ENCODE results near the gene UNC93B1. TPM values are rescaled to one million over a fixed set of nuclear protein-coding genes. Genes with fewer than 3 reads are reported as not detected.
A peak's percentile ranks its signal among the peaks of the same experiment; 100 is the strongest.

UNC93B1 gene
- 15.4 to 17.5 TPM (median 16.5 TPM) in 3 replicates for polyA plus RNA-seq
- 8.3 TPM for polyA plus RNA-seq (2011; ENCODE audit: low read depth)
- 5.7 and 8.6 TPM in 2 replicates for polyA plus RNA-seq (2011; cell fraction: cytosol; rRNA removed)
- 18.5 and 21.1 TPM in 2 replicates for polyA plus RNA-seq (2011; cell fraction: nucleus; rRNA removed)
- 5.6 and 12.6 TPM in 2 replicates for polyA plus RNA-seq (2012; ENCODE audit: low replicate concordance)
- 19.6 to 44.1 TPM (median 21.8 TPM) in 3 replicates for polyA minus RNA-seq
- polyA minus RNA-seq (2011; cell fraction: cytosol; rRNA and poly(A)+ RNA removed) = 22.4 TPM
- polyA minus RNA-seq (2011; cell fraction: nucleus; rRNA and poly(A)+ RNA removed) = 16.4 and 18.0 TPM in 2 replicates

GRCh38 chr11:68003846-68004550, at the start of gene UNC93B1:
TSS of gene UNC93B1 (minus strand) at chr11:68004097. CDS start at chr11:68004043, 54 bp downstream.
- dilution Hi-C loops (cut with MboI; ENCODE audit: extremely low pct_ligation_motif_present, low sequenced_read_pairs) = no loop called here
- Histone ChIP-seq H4K20me1 (ENCODE audit: control insufficient read depth, extremely low read depth, insufficient read depth, low read length) (no peaks in the 10 kb centered on the region), H3K9ac (ENCODE audit: control insufficient read depth, extremely low read depth, insufficient read depth, low read length) (peak within 1 kb of the TSS; percentile 61), H3K9me1 (ENCODE audit: control insufficient read depth, extremely low read depth, insufficient read depth, low read length) (no peaks in the 10 kb centered on the region), H2AFZ (ENCODE audit: control insufficient read depth, low read length) (peak within 1 kb of the TSS; percentile 61), H3K4me2 (ENCODE audit: control insufficient read depth, extremely low read depth, insufficient read depth, low read depth, low read length) (peak within 1 kb of the TSS; percentile 78), H3K79me2 (ENCODE audit: control insufficient read depth, insufficient read depth, low read length) (no peaks in the 10 kb centered on the region), H3K27ac (ENCODE audit: control insufficient read depth, insufficient read depth, low read length) (no peak within 1 kb of the TSS), H3K4me1 (ENCODE audit: control insufficient read depth, extremely low read depth, insufficient read depth, low read length) (peaks cover 17% of the 10 kb centered on the region), H3K4me3 (ENCODE audit: control insufficient read depth in 2 of 3, extremely low read depth in 1 of 3, insufficient read depth in 2 of 3, low read depth in 1 of 3, low read length in 3 of 3) (peak within 1 kb of the TSS; percentile 50 to 79 (median 59)), H3K9me3 (ENCODE audit: control insufficient read depth, low read depth, low read length) (no peaks in the 10 kb centered on the region), H3K27me3 (ENCODE audit: control insufficient read depth, extremely low read depth, insufficient read depth, low read length) (no peaks in the 10 kb centered on the region), H3K36me3 (ENCODE audit: control insufficient read depth in 2 of 2, extremely low read depth in 1 of 2, insufficient read depth in 2 of 2, low read length in 2 of 2) (no peaks in the 10 kb centered on the region)
- no peak for TF ChIP-seq CTCF (optimal IDR thresholded peaks at IDR 0.05 in 1 of 3, IDR thresholded peaks at IDR 0.05 in 1 of 3, conservative IDR thresholded peaks at IDR 0.05 in 1 of 3; ENCODE audit: extremely low read depth in 1 of 3, insufficient read depth in 2 of 3, low read length in 3 of 3)
- no peak for TF ChIP-seq EZH2 (IDR thresholded peaks at IDR 0.05; ENCODE audit: low read length)
- no peak for DNase-seq (ENCODE audit: low read depth, low spot score)
- FAIRE-seq = no peak

GRCh38 chr11:68053117-68053516, 49.2 kb upstream of the UNC93B1 start:
- no peaks in the 10 kb centered on the region for H3K9me1 ChIP-seq (ENCODE audit: control insufficient read depth, extremely low read depth, insufficient read depth, low read length)
- dilution Hi-C loops (cut with MboI; ENCODE audit: extremely low pct_ligation_motif_present, low sequenced_read_pairs) = no loop called here
- H3K4me2 ChIP-seq (ENCODE audit: control insufficient read depth, extremely low read depth, insufficient read depth, low read depth, low read length) = no peak overlapping the region
- no peaks in the 10 kb centered on the region for H3K27me3 ChIP-seq (ENCODE audit: control insufficient read depth, extremely low read depth, insufficient read depth, low read length)
- no peaks in the 10 kb centered on the region for H3K4me1 ChIP-seq (ENCODE audit: control insufficient read depth, extremely low read depth, insufficient read depth, low read length)
- no peaks in the 10 kb centered on the region for H3K9me3 ChIP-seq (ENCODE audit: control insufficient read depth, low read depth, low read length)
- H3K79me2 ChIP-seq (ENCODE audit: control insufficient read depth, insufficient read depth, low read length) = no peaks in the 10 kb centered on the region
- no peak overlapping the region for H3K4me3 ChIP-seq (ENCODE audit: control insufficient read depth in 2 of 3, extremely low read depth in 1 of 3, insufficient read depth in 2 of 3, low read depth in 1 of 3, low read length in 3 of 3)
- FAIRE-seq (no peak), DNase-seq (ENCODE audit: low read depth, low spot score) (no peak)
- peaks cover 4 to 14% of the 10 kb centered on the region in 2 experiments for H3K36me3 ChIP-seq (ENCODE audit: control insufficient read depth in 2 of 2, extremely low read depth in 1 of 2, insufficient read depth in 2 of 2, low read length in 2 of 2)
- TF ChIP-seq CTCF (optimal IDR thresholded peaks at IDR 0.05 in 1 of 3, IDR thresholded peaks at IDR 0.05 in 1 of 3, conservative IDR thresholded peaks at IDR 0.05 in 1 of 3; ENCODE audit: extremely low read depth in 1 of 3, insufficient read depth in 2 of 3, low read length in 3 of 3) (no peak), EZH2 (IDR thresholded peaks at IDR 0.05; ENCODE audit: low read length) (no peak)
- H3K27ac ChIP-seq (ENCODE audit: control insufficient read depth, insufficient read depth, low read length) = no peak overlapping the region
- H2AFZ ChIP-seq (ENCODE audit: control insufficient read depth, low read length) = no peak overlapping the region
- no peaks in the 10 kb centered on the region for H4K20me1 ChIP-seq (ENCODE audit: control insufficient read depth, extremely low read depth, insufficient read depth, low read length)
- no peak overlapping the region for H3K9ac ChIP-seq (ENCODE audit: control insufficient read depth, extremely low read depth, insufficient read depth, low read length)

Measured in keratinocyte (primary cell).